Ovary (tissue), 9 donors: ENCODE results near the gene CENPS. TPM values are rescaled to one million over a fixed set of nuclear protein-coding genes. Genes with fewer than 3 reads are reported as not detected.

ENCODE experiments used
- DNase-seq, 5 donors: peaks; one replicate each; pipeline ENCODE4 v3.0.0-alpha.2; 2019 to 2020
- H3K27ac ChIP-seq, 2 donors: fragments of 200-600 bp; one replicate each; pipeline versions ENCODE4 v1.5.1 to v1.8.0; 2019 to 2022
- H3K27me3 ChIP-seq: fragments of 200-600 bp; one replicate; pipeline ENCODE4 v1.8.0; 2022
- H3K36me3 ChIP-seq: fragments of 200-600 bp; sonication (generic); one replicate; pipeline ENCODE4 v1.5.1; 2019
- H3K4me1 ChIP-seq: one replicate; pipeline ENCODE4 v1.8.1; 2013; ENCODE audit warnings: mild to moderate bottlenecking, moderate library complexity; ENCODE audit not compliant: insufficient read depth
- H3K4me3 ChIP-seq: fragments of 200-600 bp; sonication (generic); one replicate; pipeline ENCODE4 v1.5.1; 2017
- H3K9me3 ChIP-seq, 2 donors: fragments of 200-600 bp in 1 of 2; sonication (generic) in 1 of 2; one replicate each; pipeline versions ENCODE4 v1.5.1 to v1.8.1; 2013 to 2019; ENCODE audit warnings: mild to moderate bottlenecking in 1 of 2, moderate library complexity in 1 of 2
- CTCF ChIP-seq, 3 donors: fragments of 450-650 bp in 2 of 3; fragments of 200-600 bp in 1 of 3; IDR thresholded peaks; one replicate each; pipeline versions ENCODE4 v1.5.1 to v1.8.0; 2016 to 2022; ENCODE audit warnings: antibody characterized with exemption in 3 of 3, mild to moderate bottlenecking in 1 of 3
- EP300 ChIP-seq: sonication (generic); formaldehyde crosslinking; IDR thresholded peaks from one replicate; pipeline ENCODE4 v1.6.1; 2017; ENCODE audit warnings: antibody characterized with exemption
- POLR2A ChIP-seq: fragments of 450-650 bp; IDR thresholded peaks from one replicate; pipeline ENCODE4 v1.6.1; 2017; ENCODE audit warnings: antibody characterized with exemption, mild to moderate bottlenecking, moderate library complexity
- WGBS, 3 donors: extraction: QIAGEN DNeasy Blood & Tissue Kit in 1 of 3; methylation state at CpG; one replicate each; pipeline versions ENCODE4 v1.1.5 to v1.1.7; 2013 to 2017; 5-methylcytosine and 5-hydroxymethylcytosine counted together
- intact Hi-C, 4 donors: fragments of 100-400 bp; cut with DNase I; formaldehyde crosslinking; loops; one replicate each; pipeline versions ENCODE4 v1.11.0 to v1.15.1; 2022 to 2023
- polyA plus RNA-seq, 2 donors: library from polyadenylated mRNA; stranded (reverse); fragments of 200-250 nt in 1 of 2; fragments of 350-450 nt in 1 of 2; fragmentation: Illumina TruSeq in 1 of 2; extraction: RNeasy Lipid Tissue Mini Kit (QIAGEN cat#74804) in 1 of 2; gene quantifications; one replicate each; pipeline ENCODE4 v1.2.3, GENCODE V29; 2013 to 2014
- total RNA-seq, 7 donors: library from RNA; depleted of rRNA in 2 of 7; stranded (reverse); fragments of >200 nt in 2 of 7; fragmentation: NEBNext Ultra II Directional in 3 of 7; extraction: Animal tissue kit (Norgen Biotek cat#: 25700) in 3 of 7; gene quantifications; one replicate each; pipeline versions ENCODE4 v1.1.0 to v1.2.4, GENCODE V29; 2016 to 2023
- donor health status: DM: no; HTN: no; CAD: no; lungs with moderate emphysema.
- donor health status: DM: no; HTN: no; CAD: no.
- donor health status: Bipolar disorder and iron deficiency.
- donor health status: DM: yes; HTN: yes; CAD: no.
- donor health status: DM: no; HTN: no; CAD: no.
- donor health status: DM: yes; HTN: yes; CAD: no.

Gene CENPS
- total and polyA plus RNA-seq, 9 donors: 1.5 to 13.6 (median 10.3) TPM

GRCh38 chr1:10384219-10384618, 46.0 kb upstream of the CENPS start:
- H3K9me3 ChIP-seq: no peaks in the 10 kb centered on the region
- H3K4me1 ChIP-seq: no peaks in the 10 kb centered on the region
- H3K36me3 ChIP-seq: no peaks in the 10 kb centered on the region
- no peak for TF ChIP-seq CTCF (IDR thresholded peaks at IDR 0.05)
- TF ChIP-seq EP300: no peak
- TF ChIP-seq POLR2A: no peak
- no peak for DNase-seq
- no peak overlapping the region for H3K27ac ChIP-seq
- no peak overlapping the region for H3K4me3 ChIP-seq
- intact Hi-C loops: no loop called here
- H3K27me3 ChIP-seq: no peaks in the 10 kb centered on the region
- WGBS, 3 donors: 93 to 94% (median 93%) methylated on average over 8 of the region's 8 CpGs

DNA sequence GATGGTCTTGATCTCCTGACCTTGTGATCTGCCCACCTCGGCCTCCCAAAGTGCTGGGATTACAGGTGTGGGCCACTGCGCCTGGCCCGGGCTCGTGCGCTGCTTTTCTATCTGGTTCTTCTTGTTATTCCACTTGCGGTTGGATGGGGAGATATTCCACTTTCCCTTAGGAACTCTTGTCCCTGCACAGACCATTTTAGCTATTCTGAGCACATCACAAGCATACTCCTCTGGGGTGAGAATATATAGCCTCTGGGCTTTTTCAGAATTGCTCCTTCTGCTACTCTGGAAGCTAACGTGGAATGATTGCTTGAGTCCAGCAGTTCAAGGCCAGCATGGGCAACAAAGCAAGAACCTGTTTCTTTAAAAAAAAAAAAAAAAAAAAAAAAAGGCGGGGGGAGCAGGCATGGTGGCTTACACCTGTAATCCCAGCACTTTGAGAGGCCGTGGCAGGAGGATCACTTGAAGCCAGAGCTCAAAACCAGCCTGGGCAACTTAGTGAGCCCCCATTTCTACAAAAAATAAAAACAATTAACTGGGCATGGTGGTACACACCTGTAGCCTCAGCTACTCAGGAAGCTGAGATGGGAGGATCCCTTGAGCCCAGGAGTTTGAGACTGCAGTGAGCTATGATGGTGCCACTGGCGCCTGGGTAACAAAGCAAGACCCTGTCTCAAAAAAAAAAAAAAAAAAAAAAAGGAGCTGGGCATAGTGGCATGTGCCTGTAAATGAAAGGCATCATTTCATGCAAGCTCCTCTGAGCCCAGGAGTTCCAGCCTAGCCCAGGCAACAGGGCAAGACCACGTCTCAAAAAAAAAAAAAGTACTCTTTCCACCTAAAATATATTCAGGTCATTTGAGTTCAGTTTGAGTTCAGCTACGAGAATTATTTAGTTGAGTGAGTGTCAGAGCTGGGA, 43.2 kb upstream of the CENPS start:
- Histone ChIP-seq H3K27me3 (no peaks in the 10 kb centered on the region), H3K4me3 (no peak overlapping the region), H3K36me3 (no peaks in the 10 kb centered on the region), H3K4me1 (no peaks in the 10 kb centered on the region), H3K9me3 (no peaks in the 10 kb centered on the region), H3K27ac (peak overlapping the region in 1 of 2 donors; percentile 40)
- TF ChIP-seq CTCF (IDR thresholded peaks at IDR 0.05) (no peak), EP300 (no peak), POLR2A (no peak)
- WGBS, 3 donors: 69 to 75% (median 71%) methylated on average over 12 of the region's 12 CpGs
- DNase-seq: no peak
- intact Hi-C loops: no loop called here

DNA sequence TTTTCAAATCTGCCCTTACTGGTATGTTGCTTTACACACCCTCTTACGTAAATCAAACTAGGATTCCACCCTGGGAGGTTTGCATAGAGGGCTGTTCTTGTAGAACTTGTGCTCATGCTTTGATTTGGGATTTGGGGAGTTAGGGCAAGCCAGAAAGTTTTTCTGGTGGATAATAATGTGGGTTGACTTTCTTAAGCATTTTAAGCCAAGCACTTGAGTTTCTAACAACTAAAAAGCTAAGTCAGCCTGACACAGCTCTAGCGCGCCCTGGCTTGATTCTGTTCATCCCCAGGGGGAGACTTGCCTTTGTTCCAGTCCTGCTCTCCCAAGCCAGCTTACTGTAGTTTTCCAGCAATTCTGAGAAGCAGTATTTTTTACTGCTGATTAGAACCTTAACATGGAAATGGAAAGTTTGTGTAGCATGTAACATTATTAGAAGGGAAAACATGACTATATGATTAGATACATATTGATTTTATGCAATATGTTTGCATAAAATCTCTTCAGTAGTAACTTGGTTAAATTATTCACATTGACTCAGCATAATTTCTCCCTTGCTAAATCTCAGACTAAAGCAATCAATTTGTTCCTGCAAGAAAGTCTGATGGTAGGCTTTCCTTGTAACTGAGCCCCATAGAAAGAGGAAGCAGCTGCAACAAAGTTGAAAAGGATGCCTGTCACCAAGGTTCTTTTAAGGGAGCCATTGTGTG, 42.4 kb upstream of the CENPS start:
- intact Hi-C loops: no loop called here
- 3 to 12% (median 4%) methylated on average over 3 of the region's 3 CpGs for WGBS, 3 donors
- TF ChIP-seq POLR2A: no peak
- no peak for TF ChIP-seq CTCF (IDR thresholded peaks at IDR 0.05)
- no peak for TF ChIP-seq EP300
- Histone ChIP-seq H3K4me1 (no peaks in the 10 kb centered on the region), H3K27me3 (no peaks in the 10 kb centered on the region), H3K27ac (peak overlapping the region in 1 of 2 donors; percentile 40), H3K9me3 (no peaks in the 10 kb centered on the region), H3K36me3 (no peaks in the 10 kb centered on the region), H3K4me3 (no peak overlapping the region)
- DNase-seq: peak; percentile 12 to 46 (median 33)

- 78 to 90% (median 83%) methylated on average over 3 of the region's 3 CpGs for WGBS, 3 donors
- intact Hi-C loops: no loop called here
- H3K27me3 ChIP-seq: no peaks in the 10 kb centered on the region
- H3K9me3 ChIP-seq: no peaks in the 10 kb centered on the region
- H3K27ac ChIP-seq: peak overlapping the region in 1 of 2 donors; percentile 40
- no peak for TF ChIP-seq POLR2A
- no peak for TF ChIP-seq EP300
- TF ChIP-seq CTCF (IDR thresholded peaks at IDR 0.05): no peak
- no peak for DNase-seq
- H3K4me3 ChIP-seq: no peak overlapping the region
- no peaks in the 10 kb centered on the region for H3K4me1 ChIP-seq
- H3K36me3 ChIP-seq: no peaks in the 10 kb centered on the region
Observed at GRCh38 chr1:10388387-10388715, 41.9 kb upstream of the CENPS start.
